Ishikawa (cell line): ENCODE data around the gene NCEH1.

Experiments used
- CEBPB ChIP-seq: IDR thresholded peaks from 2 replicates; pipeline ENCODE4 v1.6.1; 2012
- CREB1 ChIP-seq: IDR thresholded peaks from 2 replicates; pipeline ENCODE4 v1.6.1; 2012; ENCODE audit warnings: low read depth
- EGR1 ChIP-seq: IDR thresholded peaks from 2 replicates; pipeline ENCODE4 v1.6.1; 2012
- EP300 ChIP-seq: IDR thresholded peaks from 2 replicates; pipeline ENCODE4 v1.6.1; 2012; ENCODE audit warnings: borderline replicate concordance
- FOXM1 ChIP-seq: IDR thresholded peaks from 2 replicates; pipeline ENCODE4 v1.6.1; 2012; ENCODE audit warnings: low read depth, borderline replicate concordance
- MAX ChIP-seq: IDR thresholded peaks from 2 replicates; pipeline ENCODE4 v1.6.1; 2012
- NFIC ChIP-seq: IDR thresholded peaks from 2 replicates; pipeline ENCODE4 v1.6.1; 2012
- RAD21 ChIP-seq: IDR thresholded peaks from 2 replicates; pipeline ENCODE4 v1.6.1; 2012; ENCODE audit warnings: low read depth
- REST ChIP-seq: IDR thresholded peaks from 2 replicates; pipeline ENCODE4 v1.6.1; 2012; ENCODE audit warnings: low read depth, mild to moderate bottlenecking
- TAF1 ChIP-seq: IDR thresholded peaks from 2 replicates; pipeline ENCODE4 v1.6.1; 2012; ENCODE audit warnings: low read depth, mild to moderate bottlenecking
- TEAD4 ChIP-seq: IDR thresholded peaks from 2 replicates; pipeline ENCODE4 v1.6.1; 2012
- USF1 ChIP-seq: IDR thresholded peaks from 2 replicates; pipeline ENCODE4 v1.6.1; 2012
- YY1 ChIP-seq: IDR thresholded peaks from 2 replicates; pipeline ENCODE4 v1.6.1; 2012; ENCODE audit warnings: low read depth
- ZBTB7A ChIP-seq: IDR thresholded peaks from 2 replicates; pipeline ENCODE4 v1.6.1; 2012; ENCODE audit warnings: low read depth

GRCh38 chr3:172641291-172641690 lies 69.6 kb downstream of the NCEH1 start:
- TF ChIP-seq CREB1, result no peak
- TF ChIP-seq RAD21, result no peak
- no peak for TF ChIP-seq REST
- no peak for TF ChIP-seq EP300
- no peak for TF ChIP-seq YY1
- no peak for TF ChIP-seq MAX
- TF ChIP-seq TEAD4, result no peak
- no peak for TF ChIP-seq TAF1
- TF ChIP-seq CEBPB, result no peak
- TF ChIP-seq NFIC, result no peak
- no peak for TF ChIP-seq ZBTB7A
- no peak for TF ChIP-seq EGR1
- TF ChIP-seq USF1, result no peak
- TF ChIP-seq FOXM1, result no peak
